HepG2 (cell line): ENCODE measurements around the gene THSD4. TPM values are rescaled to one million over a fixed set of nuclear protein-coding genes. Genes with fewer than 3 reads are reported as not detected.

Experiments used
- ATAC-seq: fragments of 200-7000 bp; cut with Tn5 transposase; 3 replicates; pipeline ENCODE4 v1.9.1; 2020; ENCODE audit warnings: mild to moderate bottlenecking, moderate library complexity
- BruUV-seq: library from RNA; stranded (reverse); fragments of 400-500 nt; replicated peaks from 2 replicates; lab custom pipeline; 2021; lab: Mats Ljungman, UMichigan
- CTCF ChIA-PET: fragments of 300-600 bp; formaldehyde crosslinking; extraction: SDS; loops from one replicate; lab custom pipeline; 2021; ENCODE audit warnings: low total read pairs, inconsistent platforms, low intra/inter-chr PET ratio; lab: Yijun Ruan, JAX
- POLR2A ChIA-PET: fragments of 350-600 bp; sonication (Branson Sonifier 250); formaldehyde crosslinking; loops from one replicate; lab custom pipeline; 2020; ENCODE audit warnings: antibody characterized with exemption, inconsistent platforms; lab: Yijun Ruan, JAX
- DNase-seq: peaks from one replicate; pipeline ENCODE4 v3.0.0-alpha.2; 2015; ENCODE audit warnings: low spot score
- FAIRE-seq: peaks from 3 replicates; lab custom pipeline; 2011; peaks lifted over from hg19 to GRCh38; lab: Jason Lieb, UNC
- H2AFZ ChIP-seq: one replicate; pipeline ENCODE4 v1.6.1; 2011; ENCODE audit warnings: low read length, inconsistent platforms
- H3K27ac ChIP-seq: fragments of 300-600 bp; 3 replicates; pipeline ENCODE4 v1.8.0; 2011; ENCODE audit warnings: mixed run types, mild to moderate bottlenecking, mixed read lengths, low read length, inconsistent platforms; ENCODE audit not compliant: insufficient read depth; ENCODE audit errors: extremely low read length
- H3K27me3 ChIP-seq, 2 experiments: fragments of 200-600 bp in 1 of 2; 2 replicates in 1 of 2; 3 replicates in 1 of 2; pipeline versions ENCODE4 v1.6.0 to v1.8.0; 2011; ENCODE audit warnings: low read length in 2 of 2, mild to moderate bottlenecking in 2 of 2, moderate library complexity in 2 of 2, inconsistent platforms in 1 of 2; ENCODE audit not compliant: insufficient read depth in 2 of 2, control insufficient read depth in 1 of 2
- H3K36me3 ChIP-seq, 2 experiments: fragments of 200-600 bp in 1 of 2; replicated peaks in 1 of 2; 2 replicates in 1 of 2; 3 replicates in 1 of 2; pipeline versions ENCODE4 v1.5.1 to v1.8.0; 2011; ENCODE audit warnings: low read length in 2 of 2, inconsistent platforms in 1 of 2; ENCODE audit not compliant: insufficient read depth in 2 of 2, control insufficient read depth in 1 of 2
- H3K4me1 ChIP-seq: 2 replicates; pipeline ENCODE4 v1.5.1; 2012; ENCODE audit warnings: low read length, inconsistent platforms; ENCODE audit not compliant: insufficient read depth
- H3K4me2 ChIP-seq: 2 replicates; pipeline ENCODE4 v1.6.0; 2011; ENCODE audit warnings: low read depth, low read length, inconsistent platforms
- H3K4me3 ChIP-seq, 3 experiments: fragments of 200-600 bp in 1 of 3; sonication (generic), shearing (Covaris generic) in 1 of 3; replicated peaks in 1 of 3; 2 replicates each; pipeline ENCODE4 v1.5.1; 2011 to 2016; ENCODE audit warnings: low read length in 3 of 3, inconsistent platforms in 2 of 3, low read depth in 2 of 3, mild to moderate bottlenecking in 2 of 3, control low read depth in 1 of 3, mixed read lengths in 1 of 3; ENCODE audit not compliant: insufficient read depth in 1 of 3
- H3K79me2 ChIP-seq: one replicate; pipeline ENCODE4 v1.6.1; 2011; ENCODE audit warnings: low read length, inconsistent platforms; ENCODE audit not compliant: insufficient read depth
- H3K9ac ChIP-seq: 2 replicates; pipeline ENCODE4 v1.6.0; 2011; ENCODE audit warnings: mild to moderate bottlenecking, low read depth, low read length, inconsistent platforms; ENCODE audit not compliant: insufficient read depth
- H3K9me3 ChIP-seq: 2 replicates; pipeline ENCODE4 v1.5.1; 2012; ENCODE audit warnings: mild to moderate bottlenecking, low read length
- H4K20me1 ChIP-seq: 2 replicates; pipeline ENCODE4 v1.6.0; 2011; ENCODE audit warnings: inconsistent platforms, mild to moderate bottlenecking, low read length, moderate library complexity; ENCODE audit not compliant: insufficient read depth
- CBX2 ChIP-seq, 2 experiments: fragments of 200-600 bp in 1 of 2; sonication (generic); formaldehyde crosslinking in 1 of 2; IDR thresholded peaks; 2 replicates each; pipeline versions ENCODE4 v1.7.0 to v1.8.1; 2018 to 2022; ENCODE audit warnings: low read depth in 2 of 2, low read length in 1 of 2, mild to moderate bottlenecking in 1 of 2, missing genetic modification reagents in 1 of 2
- CTCF ChIP-seq: sonication (generic); formaldehyde crosslinking; IDR thresholded peaks from 2 replicates; pipeline ENCODE4 v1.5.0; 2020; ENCODE audit warnings: mild to moderate bottlenecking, missing genetic modification reagents, moderate library complexity
- MNT ChIP-seq: fragments of 450-650 bp; IDR thresholded peaks from 2 replicates; pipeline ENCODE4 v1.6.1; 2016
- NFYC ChIP-seq: IDR thresholded peaks from 2 replicates; pipeline ENCODE4 v1.6.1; 2016; ENCODE audit warnings: missing genetic modification reagents, missing compliant biosample characterization
- RAD21 ChIP-seq: fragments of 450-650 bp; formaldehyde crosslinking; IDR thresholded peaks from 2 replicates; pipeline ENCODE4 v1.5.0; 2020; ENCODE audit warnings: mild to moderate bottlenecking
- SMC3 ChIP-seq: IDR thresholded peaks from 2 replicates; pipeline ENCODE4 v1.6.1; 2011; ENCODE audit warnings: low read length, improper control_type of control experiment
- STAG1 ChIP-seq: sonication (generic); formaldehyde crosslinking; IDR thresholded peaks from 2 replicates; pipeline ENCODE4 v1.4.0; 2020; ENCODE audit warnings: missing genetic modification reagents
- TOPORS ChIP-seq: sonication (generic); formaldehyde crosslinking; IDR thresholded peaks from 2 replicates; pipeline ENCODE4 v1.8.0; 2023; ENCODE audit warnings: mild to moderate bottlenecking, missing genetic modification reagents
- ZNF639 ChIP-seq: conservative IDR thresholded peaks from 2 replicates; pipeline ENCODE4 v1.6.1; 2018; ENCODE audit warnings: missing genetic modification reagents
- ZNF772 ChIP-seq: sonication (generic); formaldehyde crosslinking; IDR thresholded peaks from 2 replicates; pipeline ENCODE4 v1.5.0; 2020; ENCODE audit warnings: mild to moderate bottlenecking, missing genetic modification reagents
- WGBS: methylation state at CpG from one replicate; pipeline ENCODE4 v1.1.6; 2017; ENCODE audit warnings: low lambda C conversion rate; 5-methylcytosine and 5-hydroxymethylcytosine counted together
- in situ Hi-C: cut with HindIII; loops from 2 replicates; pipeline ENCODE4 v1.10.0; 2017; ENCODE audit warnings: low pct_unique_long_range_greater_than_20kb; ENCODE audit not compliant: extremely low pct_ligation_motif_present
- intact Hi-C: fragments of 100-400 bp; cut with micrococcal nuclease; formaldehyde crosslinking; loops from one replicate; pipeline ENCODE4 v1.10.0; 2022; ENCODE audit not compliant: unreplicated experiment
- polyA plus RNA-seq, 8 experiments: library from polyadenylated mRNA; depleted of rRNA in 3 of 8; stranded (reverse) in 7 of 8; unstranded in 1 of 8; fragments of >200 nt; fragmentation: Illumina TruSeq in 4 of 8; extraction: Trizol in 4 of 8; gene quantifications; 2 replicates each; pipeline versions ENCODE4 v1.2.1 to v1.2.3, GENCODE V29; 2011 to 2016; ENCODE audit warnings: low read depth in 4 of 8, missing spikeins in 1 of 8, mixed read lengths in 1 of 8; ENCODE audit not compliant: insufficient read depth in 1 of 8
- total RNA-seq, 5 experiments: library from RNA; depleted of rRNA; stranded (reverse); fragments of >200 nt; fragmentation: Illumina TruSeq; extraction: Trizol; gene quantifications; 2 replicates each; pipeline ENCODE4 v1.2.3, GENCODE V29; 2016; ENCODE audit warnings: low read depth in 1 of 5

The THSD4 gene
- total and polyA plus RNA-seq, 2 of the 13 experiments (the other 11 are each of a cell fraction or from before 2014, with no cell fraction given): 0.07 to 0.21 TPM

- in situ Hi-C loops: no loop called here
- Histone ChIP-seq H4K20me1 (no peaks in the 10 kb centered on the region), H2AFZ (no peak overlapping the region), H3K4me3 (no peak overlapping the region), H3K9ac (no peak overlapping the region), H3K36me3 (no peaks in the 10 kb centered on the region), H3K4me1 (peaks cover 32% of the 10 kb centered on the region), H3K27me3 (no peaks in the 10 kb centered on the region), H3K79me2 (no peaks in the 10 kb centered on the region), H3K27ac (no peak overlapping the region), H3K4me2 (no peak overlapping the region), H3K9me3 (no peaks in the 10 kb centered on the region)
- WGBS: 39% methylated on average over 11 of the region's 11 CpGs
- peak; percentile 71 for ATAC-seq
- BruUV-seq: no TSS peak
- peak; percentile 44 for DNase-seq
- ChIA-PET POLR2A (interaction anchor here (1.5 kb wide), 1 partner anchor 9 kb away, joined by 3 read pairs; no protein-coding TSS in a partner anchor), CTCF (interaction anchor here (0.7 to 1.8 kb wide), 4 partner anchors 21 to 403 kb away, joined by 3 to 15 read pairs (median 4); no protein-coding TSS in a partner anchor)
- TF ChIP-seq TOPORS (CRISPR knock-in tag) (no peak), SMC3 (peak; percentile 58), ZNF639 (CRISPR knock-in tag) (no peak), NFYC (no peak), CBX2 (IDR thresholded peaks at IDR 0.05; ENCODE audit: low read depth, low read length) (no peak), CBX2 (CRISPR knock-in tag; IDR thresholded peaks at IDR 0.05; ENCODE audit: low read depth) (no peak), RAD21 (CRISPR knock-in tag) (peak; percentile 33; the same call in 1 of the 2 replicates), ZNF772 (CRISPR knock-in tag) (no peak), CTCF (CRISPR knock-in tag) (peak; percentile 60), STAG1 (CRISPR knock-in tag) (peak; percentile 69), MNT (peak; percentile 36; the same call in 1 of the 2 replicates)
- peak; percentile 58 for FAIRE-seq
- intact Hi-C loops: loop anchor here (2.0 kb wide), 2 partner anchors 48 to 404 kb away; no protein-coding TSS in a partner anchor
Measured at GRCh38 chr15:71752604-71753289, 637.5 kb downstream of the THSD4 start.
